Stimulated activated naive B cell treated with anti-CD40 and anti-IgM and Interleukin-4, amounts not matched to agents 10 μg/mL and 1 μg/mL and 100 μg/mL, for 72 hours (primary cell): Measurements from ENCODE around the gene ASB2.

Experiments
- ATAC-seq, 2 donors: fragments of 150-1000 bp; cut with Tn5 transposase; replicated peaks; 2 replicates each; pipeline ENCODE4 v1.10.0; 2021; ENCODE audit warnings: moderate library complexity in 1 of 2
- DNase-seq: peaks from one replicate; pipeline ENCODE4 v3.0.0; 2021
- H3K27ac Mint-ChIP-seq: one replicate; pipeline ENCODE4 v1.8.0; 2022; ENCODE audit warnings: mild to moderate bottlenecking, mixed read lengths
- H3K27me3 Mint-ChIP-seq, 2 donors: one replicate each; pipeline ENCODE4 v1.8.0; 2022; ENCODE audit warnings: mixed read lengths in 2 of 2
- H3K36me3 Mint-ChIP-seq, 2 donors: one replicate each; pipeline ENCODE4 v1.8.0; 2022; ENCODE audit warnings: mixed read lengths in 2 of 2, mild to moderate bottlenecking in 1 of 2
- H3K4me1 Mint-ChIP-seq, 2 donors: one replicate each; pipeline ENCODE4 v1.8.0; 2022; ENCODE audit warnings: mixed read lengths in 2 of 2, mild to moderate bottlenecking in 1 of 2
- H3K4me3 Mint-ChIP-seq, 2 donors: one replicate each; pipeline ENCODE4 v1.8.0; 2022; ENCODE audit warnings: mild to moderate bottlenecking in 2 of 2, mixed read lengths in 2 of 2, moderate library complexity in 1 of 2
- H3K9me3 Mint-ChIP-seq, 2 donors: one replicate each; pipeline ENCODE4 v1.8.0; 2022; ENCODE audit warnings: mixed read lengths in 2 of 2, mild to moderate bottlenecking in 1 of 2

ASB2 gene

DNA sequence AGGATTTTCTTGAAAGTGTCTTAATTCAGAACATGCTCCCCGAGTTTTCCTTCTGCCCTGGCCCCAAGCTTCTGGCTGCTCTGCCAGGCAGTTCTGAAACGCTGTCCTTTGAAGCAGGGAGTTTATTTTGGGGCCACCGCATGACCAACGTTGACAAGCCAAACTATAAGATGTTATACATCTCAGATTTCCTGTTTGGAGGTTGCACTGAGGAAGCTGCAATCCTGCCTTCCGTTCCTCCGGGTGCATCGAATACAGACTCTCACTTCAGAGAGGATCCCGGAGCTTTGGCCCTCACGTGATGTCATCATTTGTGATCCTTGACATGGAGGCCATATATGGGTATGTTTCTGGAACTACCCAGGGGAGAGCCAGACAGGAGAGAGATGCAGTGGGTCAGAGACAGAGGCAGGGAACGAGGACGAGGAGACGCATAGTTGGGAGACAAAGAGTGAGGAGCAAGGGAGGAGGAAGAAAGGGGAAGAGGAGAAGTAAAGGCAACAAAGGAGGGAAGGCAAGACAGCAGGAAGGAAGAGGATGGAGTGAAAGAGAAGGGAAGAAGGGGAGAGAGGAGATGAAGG lies at the start of gene ASB2:
ASB2 (minus strand) TSS at position 94 of the 581 bp plus-strand sequence. CDS start 12,031 bp downstream, outside the sequence.
- Mint-ChIP-seq H3K36me3 (peaks cover 16 to 17% of the 10 kb centered on the region in 2 donors), H3K4me3 (peak within 1 kb of the TSS; percentile 23 to 55), H3K27me3 (peaks cover 39 to 48% of the 10 kb centered on the region in 2 donors), H3K27ac (peak within 1 kb of the TSS; percentile 90), H3K4me1 (peaks cover 38 to 81% of the 10 kb centered on the region in 2 donors), H3K9me3 (peaks cover 7 to 11% of the 10 kb centered on the region in 2 donors)
- ATAC-seq (no peak), DNase-seq (no peak)

DNA sequence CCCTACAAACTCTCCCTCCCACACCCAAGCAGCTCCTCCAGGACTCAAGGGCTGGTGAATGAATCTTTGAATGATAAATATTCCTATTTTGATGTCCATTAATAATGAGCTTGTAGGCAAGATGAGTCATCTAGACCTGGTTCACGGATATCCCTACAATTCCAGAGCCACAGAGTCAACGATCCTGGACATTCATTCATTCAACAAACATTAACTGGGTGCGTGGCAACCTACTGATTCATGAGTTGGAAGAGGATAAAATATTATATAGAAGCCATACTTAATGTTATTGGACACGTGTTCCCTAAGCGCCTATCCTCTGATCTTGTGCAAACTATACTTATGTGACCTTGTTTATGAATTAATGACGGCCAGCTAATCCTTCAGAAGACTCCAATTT lies 49.4 kb upstream of the ASB2 start:
- Mint-ChIP-seq H3K4me1 (peaks cover 0 to 11% of the 10 kb centered on the region in 2 donors), H3K27ac (no peak overlapping the region)
- no peak for ATAC-seq

DNA sequence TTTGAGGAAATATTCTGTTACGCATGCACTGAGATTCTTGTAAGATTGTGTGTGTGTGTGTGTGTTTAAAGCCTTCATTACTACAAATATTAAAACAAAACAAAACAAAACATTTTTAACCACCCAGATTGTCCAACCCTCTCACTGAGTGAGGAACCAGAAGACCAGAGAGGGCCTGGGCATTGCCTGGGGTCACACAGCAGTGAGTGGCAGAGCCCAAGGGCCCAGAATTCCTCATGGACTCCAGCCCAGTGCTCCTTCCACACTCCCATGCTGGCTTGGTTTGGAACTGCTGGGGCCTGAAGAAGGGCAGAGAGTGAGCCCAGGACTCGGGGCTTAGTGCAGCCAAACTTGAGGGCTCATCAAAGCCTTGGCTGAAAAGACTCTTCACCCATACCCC lies 48.2 kb upstream of the ASB2 start:
- H3K27ac Mint-ChIP-seq = no peak overlapping the region
- peaks cover 0 to 11% of the 10 kb centered on the region in 2 donors for H3K4me1 Mint-ChIP-seq
- ATAC-seq (no peak), DNase-seq (no peak)
- peaks cover 40 to 49% of the 10 kb centered on the region in 2 donors for H3K27me3 Mint-ChIP-seq
- no peaks in the 10 kb centered on the region for H3K36me3 Mint-ChIP-seq
- no peaks in the 10 kb centered on the region for H3K9me3 Mint-ChIP-seq
- no peak overlapping the region for H3K4me3 Mint-ChIP-seq

More for the DNA sequence above, 49.4 kb upstream of the ASB2 start:
- Mint-ChIP-seq H3K27me3 (peaks cover 43 to 47% of the 10 kb centered on the region in 2 donors), H3K4me3 (peak overlapping the region; percentile 63 to 77), H3K36me3 (no peaks in the 10 kb centered on the region), H3K9me3 (no peaks in the 10 kb centered on the region)
- DNase-seq = no peak

DNA sequence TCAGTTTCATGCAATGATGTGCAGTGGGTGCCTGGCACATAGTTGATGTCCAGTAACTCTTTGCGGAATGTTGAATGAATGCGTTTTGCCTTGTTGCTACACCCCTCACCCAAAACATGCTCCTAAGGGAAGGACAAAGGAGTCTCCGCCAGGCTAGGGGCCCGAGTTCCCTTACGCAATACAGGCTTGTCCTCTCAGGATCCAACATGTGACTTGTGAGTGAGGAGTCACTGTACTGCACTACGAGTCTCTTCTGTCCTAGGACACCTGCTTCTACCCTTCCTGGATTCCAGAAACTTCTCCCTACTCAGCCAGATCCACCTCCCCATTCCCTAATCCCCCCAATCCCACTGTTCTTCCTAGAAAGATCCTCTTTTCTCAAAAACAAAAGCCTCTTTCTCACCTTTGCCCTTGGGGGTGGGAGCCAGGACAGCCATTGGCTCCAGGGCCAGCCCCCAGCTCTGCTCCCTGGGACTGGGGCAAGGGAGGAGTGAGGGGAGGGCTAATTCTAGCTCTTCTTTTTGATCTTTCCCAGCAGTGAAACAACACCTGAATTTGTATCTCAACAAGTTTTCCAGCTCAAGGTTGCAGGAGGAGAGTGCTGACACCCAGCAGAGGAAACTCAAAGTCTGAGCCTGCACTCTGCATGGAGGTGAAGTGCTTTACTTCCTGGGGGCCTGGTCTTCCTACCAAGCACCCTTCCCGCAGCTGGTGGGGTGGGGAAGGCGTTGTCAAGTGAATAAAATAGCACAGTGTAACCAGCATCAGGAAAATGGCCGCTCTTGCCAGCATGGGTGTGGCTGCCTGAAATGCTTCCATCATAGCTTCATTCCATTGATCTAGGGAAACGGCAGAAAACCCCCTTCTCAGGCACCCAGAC lies 46.4 kb upstream of the ASB2 start:
- ATAC-seq (no peak), DNase-seq (no peak)
- peak overlapping the region; percentile 3 for H3K27ac Mint-ChIP-seq
- no peaks in the 10 kb centered on the region for H3K36me3 Mint-ChIP-seq
- H3K4me3 Mint-ChIP-seq = no peak overlapping the region
- H3K4me1 Mint-ChIP-seq = peaks cover 0 to 3% of the 10 kb centered on the region in 2 donors
- H3K27me3 Mint-ChIP-seq = peaks cover 45 to 58% of the 10 kb centered on the region in 2 donors
- H3K9me3 Mint-ChIP-seq = no peaks in the 10 kb centered on the region

DNA sequence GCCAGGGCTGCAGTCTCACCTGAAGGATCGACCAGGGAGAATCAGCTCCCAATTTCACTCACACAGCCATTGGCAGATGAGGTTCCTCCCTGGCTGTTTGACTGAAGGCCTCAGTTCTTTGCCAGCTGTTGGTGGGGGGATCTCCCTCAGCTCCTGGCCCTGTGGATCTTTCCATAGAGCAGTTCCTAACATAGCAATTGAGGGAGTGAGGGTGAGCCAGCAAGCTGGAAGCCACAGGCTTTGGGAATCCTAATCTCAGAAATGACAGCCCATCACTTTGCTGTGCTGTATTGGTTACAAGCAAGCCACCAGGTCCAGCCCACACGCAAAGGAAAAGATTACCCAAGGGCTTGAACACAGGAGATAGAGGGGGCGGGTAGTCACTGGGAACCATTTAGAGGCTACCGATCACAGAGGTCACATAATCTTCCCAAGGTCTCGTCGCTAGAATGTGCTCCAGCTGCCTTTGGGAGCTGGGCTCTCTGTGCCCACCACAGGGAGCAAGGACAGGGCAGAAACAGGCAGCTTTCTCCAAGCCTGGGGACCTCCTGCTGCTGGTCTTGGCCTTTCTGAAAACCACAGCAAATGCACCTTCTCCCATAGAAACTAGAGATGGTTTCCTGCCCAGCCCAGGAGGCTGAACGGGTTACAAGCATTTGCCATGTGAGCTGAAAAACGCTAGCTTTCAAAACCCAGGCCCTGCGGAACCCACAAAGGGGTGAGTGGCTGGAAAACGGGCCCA lies 45.2 kb upstream of the ASB2 start:
- DNase-seq (no peak), ATAC-seq (no peak)
- H3K27me3 Mint-ChIP-seq = peaks cover 50 to 62% of the 10 kb centered on the region in 2 donors
- H3K4me1 Mint-ChIP-seq = peaks cover 0 to 3% of the 10 kb centered on the region in 2 donors
- no peaks in the 10 kb centered on the region for H3K9me3 Mint-ChIP-seq
- no peak overlapping the region for H3K4me3 Mint-ChIP-seq
- H3K27ac Mint-ChIP-seq = no peak overlapping the region
- H3K36me3 Mint-ChIP-seq = no peaks in the 10 kb centered on the region

- Mint-ChIP-seq H3K27ac (no peak overlapping the region), H3K27me3 (peaks cover 51 to 67% of the 10 kb centered on the region in 2 donors), H3K4me1 (peaks cover 0 to 2% of the 10 kb centered on the region in 2 donors), H3K4me3 (no peak overlapping the region), H3K36me3 (no peaks in the 10 kb centered on the region), H3K9me3 (no peaks in the 10 kb centered on the region)
- ATAC-seq = peak in 1 of 2 donors; percentile 17
- no peak for DNase-seq
These were observed 44.6 kb upstream of the ASB2 start for GRCh38 chr14:94021001-94021400.

DNA sequence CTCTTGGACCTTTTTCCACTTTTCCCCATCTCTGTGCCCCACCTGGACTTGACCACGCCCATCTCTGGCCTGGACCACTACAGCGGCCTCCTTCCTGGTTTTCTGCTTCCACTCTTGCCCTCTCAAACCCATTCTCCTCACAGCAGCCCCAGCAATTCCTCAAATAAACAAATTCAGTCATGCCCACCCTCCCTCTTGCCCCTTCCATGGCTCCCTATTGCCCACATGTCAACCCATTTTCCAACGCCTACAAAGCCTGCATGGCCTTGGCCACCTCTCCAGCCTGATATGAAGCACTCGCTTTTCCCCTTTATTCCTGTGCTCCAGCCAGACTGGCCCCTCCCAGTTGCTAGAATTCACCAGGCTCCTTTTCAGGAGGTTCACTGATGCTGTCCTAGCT lies 43.9 kb upstream of the ASB2 start:
- Mint-ChIP-seq H3K9me3 (no peaks in the 10 kb centered on the region), H3K36me3 (no peaks in the 10 kb centered on the region), H3K27me3 (peaks cover 51 to 69% of the 10 kb centered on the region in 2 donors), H3K4me3 (no peak overlapping the region), H3K4me1 (no peaks in the 10 kb centered on the region), H3K27ac (peak overlapping the region; percentile 43)
- ATAC-seq (no peak), DNase-seq (no peak)

GRCh38 chr14:94019329-94019728 lies 43.0 kb upstream of the ASB2 start:
- H3K9me3 Mint-ChIP-seq = no peaks in the 10 kb centered on the region
- H3K27ac Mint-ChIP-seq = no peak overlapping the region
- H3K27me3 Mint-ChIP-seq = peaks cover 43 to 60% of the 10 kb centered on the region in 2 donors
- no peak overlapping the region for H3K4me3 Mint-ChIP-seq
- ATAC-seq = no peak
- no peaks in the 10 kb centered on the region for H3K4me1 Mint-ChIP-seq
- H3K36me3 Mint-ChIP-seq = no peaks in the 10 kb centered on the region
- DNase-seq = no peak

GRCh38 chr14:94018308-94018707 lies 41.9 kb upstream of the ASB2 start:
- no peak for DNase-seq
- Mint-ChIP-seq H3K27ac (no peak overlapping the region), H3K27me3 (peaks cover 36 to 54% of the 10 kb centered on the region in 2 donors), H3K36me3 (no peaks in the 10 kb centered on the region), H3K4me3 (no peak overlapping the region), H3K9me3 (no peaks in the 10 kb centered on the region), H3K4me1 (no peaks in the 10 kb centered on the region)
- ATAC-seq = no peak

DNA sequence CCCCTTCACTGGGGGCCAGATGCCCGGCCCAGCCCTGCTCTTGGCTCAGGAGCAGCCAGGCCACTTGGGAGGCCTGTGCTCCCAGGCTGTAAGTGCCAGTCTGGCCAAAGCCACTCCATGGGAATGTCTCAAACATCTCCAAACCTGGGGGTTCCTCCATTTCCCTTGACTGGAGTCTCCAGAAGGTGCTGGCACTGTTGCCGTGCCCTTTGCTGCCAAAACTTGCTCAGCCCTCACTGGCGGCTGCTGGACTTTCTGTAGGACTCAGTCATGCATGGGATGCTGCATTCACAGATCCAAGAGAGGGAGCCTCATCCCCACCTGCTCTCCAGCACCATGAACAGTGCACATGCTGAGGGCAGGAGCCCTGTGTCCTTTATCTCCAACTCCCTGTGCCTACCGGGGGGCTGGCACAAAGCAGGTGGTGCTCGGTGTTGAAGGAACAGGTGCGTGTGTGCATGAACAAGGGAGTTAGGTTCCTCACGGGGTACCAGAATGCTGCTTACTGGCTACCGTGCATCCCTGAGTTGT lies 40.1 kb upstream of the ASB2 start:
- H3K27ac Mint-ChIP-seq = no peak overlapping the region
- H3K27me3 Mint-ChIP-seq = peaks cover 30 to 50% of the 10 kb centered on the region in 2 donors
- H3K9me3 Mint-ChIP-seq = no peaks in the 10 kb centered on the region
- peaks cover 3 to 5% of the 10 kb centered on the region in 2 donors for H3K4me1 Mint-ChIP-seq
- DNase-seq = no peak
- H3K36me3 Mint-ChIP-seq = no peaks in the 10 kb centered on the region
- ATAC-seq = no peak
- H3K4me3 Mint-ChIP-seq = no peak overlapping the region

GRCh38 chr14:94015223-94015622 lies 38.9 kb upstream of the ASB2 start:
- peaks cover 3 to 5% of the 10 kb centered on the region in 2 donors for H3K4me1 Mint-ChIP-seq
- no peaks in the 10 kb centered on the region for H3K36me3 Mint-ChIP-seq
- no peak overlapping the region for H3K27ac Mint-ChIP-seq
- DNase-seq (no peak), ATAC-seq (peak in 1 of 2 donors; percentile 20)
- H3K4me3 Mint-ChIP-seq = no peak overlapping the region
- peaks cover 34 to 53% of the 10 kb centered on the region in 2 donors for H3K27me3 Mint-ChIP-seq
- no peaks in the 10 kb centered on the region for H3K9me3 Mint-ChIP-seq

- Mint-ChIP-seq H3K36me3 (no peaks in the 10 kb centered on the region), H3K4me3 (no peak overlapping the region), H3K27ac (no peak overlapping the region), H3K4me1 (peaks cover 5 to 6% of the 10 kb centered on the region in 2 donors), H3K27me3 (peaks cover 36 to 56% of the 10 kb centered on the region in 2 donors), H3K9me3 (no peaks in the 10 kb centered on the region)
- no peak for ATAC-seq
- no peak for DNase-seq
These were observed 38.0 kb upstream of the ASB2 start for GRCh38 chr14:94014382-94014781.

- H3K9me3 Mint-ChIP-seq = no peaks in the 10 kb centered on the region
- peaks cover 5 to 6% of the 10 kb centered on the region in 2 donors for H3K4me1 Mint-ChIP-seq
- peaks cover 39 to 64% of the 10 kb centered on the region in 2 donors for H3K27me3 Mint-ChIP-seq
- DNase-seq = no peak
- H3K36me3 Mint-ChIP-seq = no peaks in the 10 kb centered on the region
- H3K4me3 Mint-ChIP-seq = no peak overlapping the region
- no peak overlapping the region for H3K27ac Mint-ChIP-seq
- no peak for ATAC-seq
These were observed 35.4 kb upstream of the ASB2 start for GRCh38 chr14:94011795-94012194.

GRCh38 chr14:94010625-94011024 lies 34.3 kb upstream of the ASB2 start:
- no peak overlapping the region for H3K4me3 Mint-ChIP-seq
- no peak overlapping the region for H3K27ac Mint-ChIP-seq

More at GRCh38 chr14:94010625-94011024, 34.3 kb upstream of the ASB2 start:
- H3K36me3 Mint-ChIP-seq = no peaks in the 10 kb centered on the region
- peaks cover 38 to 62% of the 10 kb centered on the region in 2 donors for H3K27me3 Mint-ChIP-seq
- ATAC-seq (no peak), DNase-seq (no peak)
- peaks cover 5 to 6% of the 10 kb centered on the region in 2 donors for H3K4me1 Mint-ChIP-seq
- H3K9me3 Mint-ChIP-seq = no peaks in the 10 kb centered on the region
